ENCODE data around the gene TMEM52. TPM values are rescaled to one million over a fixed set of nuclear protein-coding genes. Genes with fewer than 3 reads are reported as not detected.

TMEM52 gene
- total RNA-seq, 5 donors from 2014 or later (not counting 1 experiment from before 2014, with no cell fraction given): 0.28 to 0.93 (median 0.69) TPM; not detected in 2

DNA sequence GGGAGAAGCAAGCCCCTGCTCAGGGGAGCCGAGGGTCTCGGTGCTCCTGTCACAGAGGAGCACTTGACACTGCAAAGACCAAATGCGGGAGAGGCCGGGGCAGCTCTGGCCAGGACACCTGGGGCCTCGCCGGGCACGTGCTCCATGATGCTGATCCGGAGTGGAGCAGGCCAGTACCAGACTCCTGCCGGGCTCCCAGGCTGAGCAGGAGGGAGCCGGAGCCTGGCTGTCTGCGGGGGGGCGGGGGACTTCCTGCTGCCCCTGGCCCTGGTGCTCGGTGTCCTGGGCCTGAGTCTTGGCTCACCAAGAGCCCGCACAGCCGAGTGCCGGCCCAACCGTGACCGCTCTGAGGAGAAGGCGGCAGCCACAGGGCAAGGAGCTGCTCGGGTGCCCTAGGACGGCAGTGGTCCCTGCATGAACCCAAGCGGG is 38.5 kb upstream of the TMEM52 start:
- H3K36me3 ChIP-seq (ENCODE audit: control insufficient read depth in 2 of 2, extremely low read depth in 1 of 2, insufficient read depth in 1 of 2, low read length in 1 of 2): no peaks in the 10 kb centered on the region
- ATAC-seq (replicated peaks in 1 of 4): no peak
- no peak overlapping the region for H3K27ac ChIP-seq (ENCODE audit: low read length)
- Mint-ChIP-seq H3K27me3 (peaks cover 18 to 34% of the 10 kb centered on the region in 2 donors), H3K27ac (no peak overlapping the region), H3K9me3 (no peaks in the 10 kb centered on the region), H3K4me1 (peaks cover 0 to 5% (median 4%) of the 10 kb centered on the region in 3 donors), H3K36me3 (no peaks in the 10 kb centered on the region), H3K4me3 (no peak overlapping the region)
- no peak for DNase-seq
- no peak overlapping the region for H3K4me3 ChIP-seq (ENCODE audit: control insufficient read depth in 1 of 2, extremely low read depth in 1 of 2, low read length in 1 of 2)
- ChIA-PET POLR2A (no interaction called here), CTCF (no interaction called here)
- H3K4me1 ChIP-seq (ENCODE audit: control insufficient read depth in 1 of 2, extremely low read depth in 1 of 2, insufficient read depth in 2 of 2, low read length in 2 of 2): peaks cover 0 to 13% of the 10 kb centered on the region in 2 experiments
- H3K27me3 ChIP-seq (replicated peaks in 1 of 2; ENCODE audit: control insufficient read depth in 2 of 2, extremely low read depth in 1 of 2, insufficient read depth in 2 of 2, low read length in 1 of 2): peaks cover 0 to 51% of the 10 kb centered on the region in 2 experiments
- H3K9me3 ChIP-seq: no peaks in the 10 kb centered on the region
- WGBS (ENCODE audit: insufficient coverage): 84% methylated on average over 18 of the region's 22 CpGs

DNA sequence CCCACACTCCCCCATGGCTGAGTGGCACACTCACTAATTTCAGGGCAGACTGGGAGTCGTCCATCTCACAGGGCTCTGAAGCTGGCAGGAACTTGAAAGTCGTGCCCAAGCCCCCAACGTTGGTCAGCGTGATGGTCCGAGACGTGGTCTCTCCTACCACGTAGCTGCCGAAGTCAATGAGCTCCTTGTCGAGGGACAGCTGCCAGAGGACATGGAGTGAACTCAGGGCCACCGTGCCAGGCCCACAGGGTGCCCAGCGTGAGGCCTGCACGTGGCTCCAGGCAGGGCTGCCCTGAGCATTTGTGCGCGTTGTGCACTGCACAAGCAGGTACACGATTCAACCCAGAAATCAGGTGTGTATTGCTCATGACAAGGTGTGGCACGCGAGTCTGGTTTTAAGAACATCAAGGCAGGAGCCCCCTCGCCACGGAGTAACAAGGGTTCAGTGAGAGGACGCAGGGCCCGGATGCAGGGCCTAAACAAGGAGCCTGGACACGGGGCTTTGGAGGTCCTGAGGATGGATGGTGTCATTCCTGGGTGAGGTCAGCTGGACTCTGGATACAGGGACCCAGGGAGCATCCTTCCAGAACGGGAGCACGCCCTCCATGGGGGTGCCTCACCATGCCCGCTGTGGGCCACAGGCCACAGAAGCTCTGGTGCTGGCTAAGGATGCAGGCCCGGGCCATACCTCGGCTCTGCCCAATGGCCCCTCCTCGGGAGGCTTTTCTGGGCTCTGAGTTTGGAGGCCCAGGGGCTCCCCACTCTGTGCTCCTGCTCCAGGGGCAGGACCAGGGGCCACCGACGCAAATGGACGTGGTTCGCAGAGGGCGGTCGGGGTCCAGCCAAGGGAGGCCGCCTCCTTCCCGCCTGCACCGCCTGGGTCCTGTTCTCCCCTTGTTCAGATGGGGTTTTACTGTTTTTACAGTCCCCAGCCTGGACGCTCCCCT is 37.8 kb upstream of the TMEM52 start:
- H3K4me1 ChIP-seq (ENCODE audit: control insufficient read depth in 1 of 2, extremely low read depth in 1 of 2, insufficient read depth in 2 of 2, low read length in 2 of 2): peaks cover 0 to 13% of the 10 kb centered on the region in 2 experiments
- H3K27me3 ChIP-seq (replicated peaks in 1 of 2; ENCODE audit: control insufficient read depth in 2 of 2, extremely low read depth in 1 of 2, insufficient read depth in 2 of 2, low read length in 1 of 2): peaks cover 0 to 49% of the 10 kb centered on the region in 2 experiments
- WGBS (ENCODE audit: insufficient coverage): 88% methylated on average over 38 of the region's 38 CpGs
- H3K4me3 ChIP-seq (ENCODE audit: control insufficient read depth in 1 of 2, extremely low read depth in 1 of 2, low read length in 1 of 2): no peak overlapping the region
- no peaks in the 10 kb centered on the region for H3K9me3 ChIP-seq
- Mint-ChIP-seq H3K36me3 (no peaks in the 10 kb centered on the region), H3K4me3 (no peak overlapping the region), H3K27ac (no peak overlapping the region), H3K9me3 (no peaks in the 10 kb centered on the region), H3K27me3 (peaks cover 18 to 31% of the 10 kb centered on the region in 2 donors), H3K4me1 (peaks cover 0 to 5% (median 4%) of the 10 kb centered on the region in 3 donors)
- ATAC-seq (replicated peaks in 1 of 4) (no peak), DNase-seq (no peak)
- no peaks in the 10 kb centered on the region for H3K36me3 ChIP-seq (ENCODE audit: control insufficient read depth in 2 of 2, extremely low read depth in 1 of 2, insufficient read depth in 1 of 2, low read length in 1 of 2)
- H3K27ac ChIP-seq (ENCODE audit: low read length): no peak overlapping the region
- ChIA-PET CTCF (no interaction called here), POLR2A (interaction anchor here in 1 of 2 donors (0.6 kb wide), 1 partner anchor 9 kb away, joined by 4 read pairs; no protein-coding TSS in a partner anchor)

DNA sequence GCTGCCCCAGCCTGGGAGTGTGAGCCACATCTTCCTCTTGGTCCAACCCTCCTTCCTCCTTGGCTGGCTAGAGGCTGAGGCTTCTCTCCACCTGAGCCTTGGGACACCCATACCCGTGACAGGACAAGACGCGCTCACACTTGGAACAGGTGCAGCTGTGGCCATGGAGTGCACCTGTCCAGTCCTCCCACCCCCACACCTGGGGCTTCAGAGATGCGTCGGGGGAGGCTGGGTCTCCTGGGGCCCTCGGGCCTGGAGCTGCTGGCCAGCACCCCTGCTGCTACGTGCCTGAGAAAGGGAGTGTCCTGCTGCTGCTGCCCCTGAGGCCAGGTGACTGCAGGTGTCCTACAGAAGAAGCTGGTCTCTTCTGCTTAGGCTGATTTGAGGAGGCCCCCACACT is 37.0 kb upstream of the TMEM52 start:
- no peak overlapping the region for H3K4me3 ChIP-seq (ENCODE audit: control insufficient read depth in 1 of 2, extremely low read depth in 1 of 2, low read length in 1 of 2)
- WGBS (ENCODE audit: insufficient coverage): 84% methylated on average over 7 of the region's 7 CpGs
- Mint-ChIP-seq H3K36me3 (no peaks in the 10 kb centered on the region), H3K27me3 (peaks cover 13 to 27% of the 10 kb centered on the region in 2 donors), H3K27ac (no peak overlapping the region), H3K4me3 (no peak overlapping the region), H3K9me3 (peaks cover 0 to 4% (median 0%) of the 10 kb centered on the region in 3 donors), H3K4me1 (peaks cover 0 to 5% (median 4%) of the 10 kb centered on the region in 3 donors)
- DNase-seq: no peak
- ChIA-PET POLR2A (no interaction called here), CTCF (no interaction called here)
- no peaks in the 10 kb centered on the region for H3K9me3 ChIP-seq
- no peaks in the 10 kb centered on the region for H3K36me3 ChIP-seq (ENCODE audit: control insufficient read depth in 2 of 2, extremely low read depth in 1 of 2, insufficient read depth in 1 of 2, low read length in 1 of 2)
- H3K27ac ChIP-seq (ENCODE audit: low read length): no peak overlapping the region
- peaks cover 0 to 46% of the 10 kb centered on the region in 2 experiments for H3K27me3 ChIP-seq (replicated peaks in 1 of 2; ENCODE audit: control insufficient read depth in 2 of 2, extremely low read depth in 1 of 2, insufficient read depth in 2 of 2, low read length in 1 of 2)
- peaks cover 0 to 13% of the 10 kb centered on the region in 2 experiments for H3K4me1 ChIP-seq (ENCODE audit: control insufficient read depth in 1 of 2, extremely low read depth in 1 of 2, insufficient read depth in 2 of 2, low read length in 2 of 2)
- ATAC-seq (replicated peaks in 1 of 4): no peak

GRCh38 chr1:1955621-1956094 is 36.6 kb upstream of the TMEM52 start:
- H3K4me1 ChIP-seq (ENCODE audit: control insufficient read depth in 1 of 2, extremely low read depth in 1 of 2, insufficient read depth in 2 of 2, low read length in 2 of 2): peaks cover 0 to 13% of the 10 kb centered on the region in 2 experiments

GRCh38 chr1:1954831-1955441 is 35.9 kb upstream of the TMEM52 start:
- Histone ChIP-seq H3K36me3 (ENCODE audit: control insufficient read depth in 2 of 2, extremely low read depth in 1 of 2, insufficient read depth in 1 of 2, low read length in 1 of 2) (no peaks in the 10 kb centered on the region), H3K4me3 (ENCODE audit: control insufficient read depth in 1 of 2, extremely low read depth in 1 of 2, low read length in 1 of 2) (no peak overlapping the region), H3K9me3 (no peaks in the 10 kb centered on the region), H3K27me3 (replicated peaks in 1 of 2; ENCODE audit: control insufficient read depth in 2 of 2, extremely low read depth in 1 of 2, insufficient read depth in 2 of 2, low read length in 1 of 2) (peaks cover 0 to 37% of the 10 kb centered on the region in 2 experiments), H3K4me1 (ENCODE audit: control insufficient read depth in 1 of 2, extremely low read depth in 1 of 2, insufficient read depth in 2 of 2, low read length in 2 of 2) (peaks cover 0 to 10% of the 10 kb centered on the region in 2 experiments), H3K27ac (ENCODE audit: low read length) (peak overlapping the region; percentile 18)
- DNase-seq (peak in 2 of 35 experiments; percentile 6 to 9), ATAC-seq (replicated peaks in 1 of 4) (no peak)
- H3K27ac Mint-ChIP-seq: peak overlapping the region; percentile 58 to 63
- ChIA-PET POLR2A (no interaction called here), CTCF (no interaction called here)
- H3K27me3 Mint-ChIP-seq: peaks cover 11 to 22% of the 10 kb centered on the region in 2 donors
- H3K4me1 Mint-ChIP-seq: peaks cover 0 to 5% (median 4%) of the 10 kb centered on the region in 3 donors
- no peaks in the 10 kb centered on the region for H3K36me3 Mint-ChIP-seq
- peaks cover 0 to 4% (median 0%) of the 10 kb centered on the region in 3 donors for H3K9me3 Mint-ChIP-seq
- 80% methylated on average over 44 of the region's 46 CpGs for WGBS (ENCODE audit: insufficient coverage)
- no peak overlapping the region for H3K4me3 Mint-ChIP-seq

More at GRCh38 chr1:1955621-1956094, 36.6 kb upstream of the TMEM52 start:
- CTCF ChIA-PET: no interaction called here
- H3K27me3 ChIP-seq (replicated peaks in 1 of 2; ENCODE audit: control insufficient read depth in 2 of 2, extremely low read depth in 1 of 2, insufficient read depth in 2 of 2, low read length in 1 of 2): peaks cover 0 to 42% of the 10 kb centered on the region in 2 experiments
- no peak overlapping the region for H3K4me3 Mint-ChIP-seq
- 80% methylated on average over 10 of the region's 14 CpGs for whole genome bisulfite sequencing (ENCODE audit: insufficient coverage)
- peaks cover 0 to 4% (median 0%) of the 10 kb centered on the region in 3 donors for H3K9me3 Mint-ChIP-seq
- peaks cover 9 to 22% of the 10 kb centered on the region in 2 donors for H3K27me3 Mint-ChIP-seq
- no peak overlapping the region for H3K4me3 ChIP-seq (ENCODE audit: control insufficient read depth in 1 of 2, extremely low read depth in 1 of 2, low read length in 1 of 2)
- H3K9me3 ChIP-seq: no peaks in the 10 kb centered on the region
- no peaks in the 10 kb centered on the region for H3K36me3 ChIP-seq (ENCODE audit: control insufficient read depth in 2 of 2, extremely low read depth in 1 of 2, insufficient read depth in 1 of 2, low read length in 1 of 2)
- DNase-seq (no peak), ATAC-seq (replicated peaks in 1 of 4) (no peak)
- H3K27ac ChIP-seq (ENCODE audit: low read length): no peak overlapping the region
- H3K4me1 Mint-ChIP-seq: peaks cover 0 to 5% (median 4%) of the 10 kb centered on the region in 3 donors
- H3K27ac Mint-ChIP-seq: no peak overlapping the region
- H3K36me3 Mint-ChIP-seq: no peaks in the 10 kb centered on the region
- POLR2A ChIA-PET: no interaction called here

DNA sequence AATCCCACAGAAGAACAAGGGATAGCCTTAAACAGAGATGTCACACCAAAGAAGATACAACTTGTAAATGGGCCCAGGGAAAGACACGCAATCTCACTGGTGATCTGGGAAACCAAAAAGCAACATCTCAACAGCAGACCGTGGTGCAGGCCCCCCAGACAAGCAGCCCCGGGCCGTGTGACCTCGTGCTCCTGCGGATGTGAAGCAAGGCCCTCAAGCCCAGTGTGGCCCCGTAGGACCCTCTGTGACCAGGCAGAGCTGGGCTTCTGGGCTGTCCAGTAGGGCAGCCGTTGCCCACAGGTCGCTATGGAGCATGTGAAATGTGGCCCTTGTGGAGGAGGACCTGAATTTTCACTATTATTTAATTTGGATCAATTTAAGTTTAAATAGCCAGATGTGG is 34.9 kb upstream of the TMEM52 start:
- H3K36me3 Mint-ChIP-seq: no peaks in the 10 kb centered on the region
- CTCF ChIA-PET: no interaction called here
- H3K4me3 ChIP-seq (ENCODE audit: control insufficient read depth in 1 of 2, extremely low read depth in 1 of 2, low read length in 1 of 2): no peak overlapping the region
- peaks cover 0 to 6% of the 10 kb centered on the region in 2 experiments for H3K4me1 ChIP-seq (ENCODE audit: control insufficient read depth in 1 of 2, extremely low read depth in 1 of 2, insufficient read depth in 2 of 2, low read length in 2 of 2)
- no peaks in the 10 kb centered on the region for H3K36me3 ChIP-seq (ENCODE audit: control insufficient read depth in 2 of 2, extremely low read depth in 1 of 2, insufficient read depth in 1 of 2, low read length in 1 of 2)
- POLR2A ChIA-PET: no interaction called here
- H3K9me3 Mint-ChIP-seq: peaks cover 0 to 4% (median 0%) of the 10 kb centered on the region in 3 donors
- no peak overlapping the region for H3K4me3 Mint-ChIP-seq
- no peak for ATAC-seq (replicated peaks in 1 of 4)
- peaks cover 0 to 5% (median 4%) of the 10 kb centered on the region in 3 donors for H3K4me1 Mint-ChIP-seq
- H3K27me3 Mint-ChIP-seq: peaks cover 13 to 23% of the 10 kb centered on the region in 2 donors
- H3K27ac Mint-ChIP-seq: no peak overlapping the region
- H3K9me3 ChIP-seq: no peaks in the 10 kb centered on the region
- peaks cover 0 to 33% of the 10 kb centered on the region in 2 experiments for H3K27me3 ChIP-seq (replicated peaks in 1 of 2; ENCODE audit: control insufficient read depth in 2 of 2, extremely low read depth in 1 of 2, insufficient read depth in 2 of 2, low read length in 1 of 2)
- DNase-seq: no peak
- 90% methylated on average over 3 of the region's 9 CpGs for WGBS (ENCODE audit: insufficient coverage)
- no peak overlapping the region for H3K27ac ChIP-seq (ENCODE audit: low read length)
